ENCODE data around the gene ASGR2.

DNA sequence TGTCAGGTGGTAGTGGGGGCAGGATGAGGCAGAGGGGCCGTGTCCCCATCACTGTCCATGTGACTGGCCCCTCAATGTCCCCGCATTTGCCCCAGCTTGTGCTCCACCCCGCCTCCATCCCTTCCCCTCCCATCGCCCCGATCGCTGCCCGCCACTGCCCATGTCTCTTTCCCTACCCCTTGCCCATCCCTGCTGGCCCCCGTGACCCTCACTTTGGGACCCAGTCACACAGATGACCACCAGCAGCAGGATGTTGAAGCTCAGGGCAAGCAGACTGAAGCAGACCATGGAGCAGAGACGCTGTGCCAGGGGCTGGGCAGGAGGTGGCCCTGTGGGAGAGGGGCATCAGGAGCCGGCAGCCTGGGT lies 6.1 kb downstream of the ASGR2 start:
- no peak for TF ChIP-seq CTCF (IDR thresholded peaks at IDR 0.05)
- no peak for TF ChIP-seq POLR2A (IDR thresholded peaks at IDR 0.05)

All from thyroid gland (tissue), 4 donors.